GM12892 (cell line): Measurements from ENCODE around the gene TRAPPC14.

ENCODE experiments used
- POLR2A ChIP-seq: IDR thresholded peaks from 2 replicates; pipeline ENCODE4 v1.6.1; 2011; ENCODE audit warnings: low read depth, low read length, control low read depth
- POLR2AphosphoS5 ChIP-seq: IDR thresholded peaks from 2 replicates; pipeline ENCODE4 v1.6.1; 2011; ENCODE audit warnings: low read depth, low read length, control low read depth

GRCh38 chr7:100111914-100112313 is 46.6 kb downstream of the TRAPPC14 start:
- TF ChIP-seq POLR2A: no peak
- no peak for TF ChIP-seq POLR2AphosphoS5
